Measurements from ENCODE around the gene SORBS1. TPM values are rescaled to one million over a fixed set of nuclear protein-coding genes. Genes with fewer than 3 reads are reported as not detected.

The SORBS1 gene
- total RNA-seq, 2 donors from 2014 or later = 17.6 to 150 TPM

GRCh38 chr10:95324436-95325268, 236.5 kb downstream of the SORBS1 start:
- no peak for TF ChIP-seq CTCF (IDR thresholded peaks at IDR 0.05)
- Histone ChIP-seq H3K27me3 (no peaks in the 10 kb centered on the region), H3K9ac (ENCODE audit: low read depth in 2 of 2, low read length in 2 of 2) (no peak overlapping the region), H3K4me1 (no peaks in the 10 kb centered on the region), H3K4me3 (no peak overlapping the region), H3K27ac (no peak overlapping the region), H3K36me3 (no peaks in the 10 kb centered on the region), H3K9me3 (no peaks in the 10 kb centered on the region)
- intact Hi-C loops (cut with DNase I) = no loop called here
- DNase-seq = no peak

GRCh38 chr10:95321554-95322301, 239.4 kb downstream of the SORBS1 start:
- H3K36me3 ChIP-seq = no peaks in the 10 kb centered on the region

GRCh38 chr10:95319239-95319638, 241.9 kb downstream of the SORBS1 start:
- H3K36me3 ChIP-seq = no peaks in the 10 kb centered on the region
- H3K27me3 ChIP-seq = no peaks in the 10 kb centered on the region
- no peaks in the 10 kb centered on the region for H3K9me3 ChIP-seq
- H3K4me1 ChIP-seq = no peaks in the 10 kb centered on the region
- no peak overlapping the region for H3K27ac ChIP-seq
- no peak for TF ChIP-seq CTCF (IDR thresholded peaks at IDR 0.05)
- no peak for DNase-seq
- no peak overlapping the region for H3K9ac ChIP-seq (ENCODE audit: low read depth in 2 of 2, low read length in 2 of 2)
- no peak overlapping the region for H3K4me3 ChIP-seq
- intact Hi-C loops (cut with DNase I) = no loop called here

More at GRCh38 chr10:95321554-95322301, 239.4 kb downstream of the SORBS1 start:
- Histone ChIP-seq H3K4me1 (no peaks in the 10 kb centered on the region), H3K27ac (no peak overlapping the region), H3K4me3 (no peak overlapping the region), H3K9ac (ENCODE audit: low read depth in 2 of 2, low read length in 2 of 2) (no peak overlapping the region), H3K9me3 (no peaks in the 10 kb centered on the region), H3K27me3 (no peaks in the 10 kb centered on the region)
- no peak for TF ChIP-seq CTCF (IDR thresholded peaks at IDR 0.05)
- no peak for DNase-seq
- intact Hi-C loops (cut with DNase I) = no loop called here

GRCh38 chr10:95315509-95315908, 245.7 kb downstream of the SORBS1 start:
- H3K36me3 ChIP-seq = no peaks in the 10 kb centered on the region
- no peak overlapping the region for H3K4me3 ChIP-seq
- no peak overlapping the region for H3K27ac ChIP-seq
- intact Hi-C loops (cut with DNase I) = no loop called here
- DNase-seq = no peak
- H3K27me3 ChIP-seq = no peaks in the 10 kb centered on the region
- no peak overlapping the region for H3K9ac ChIP-seq (ENCODE audit: low read depth in 2 of 2, low read length in 2 of 2)
- H3K4me1 ChIP-seq = no peaks in the 10 kb centered on the region
- no peaks in the 10 kb centered on the region for H3K9me3 ChIP-seq
- no peak for TF ChIP-seq CTCF (IDR thresholded peaks at IDR 0.05)

GRCh38 chr10:95314192-95314918, 246.8 kb downstream of the SORBS1 start:
- no peak overlapping the region for H3K4me3 ChIP-seq
- H3K4me1 ChIP-seq = peaks cover 2% of the 10 kb centered on the region
- no peak for TF ChIP-seq CTCF (IDR thresholded peaks at IDR 0.05)
- H3K36me3 ChIP-seq = no peaks in the 10 kb centered on the region
- no peaks in the 10 kb centered on the region for H3K27me3 ChIP-seq
- no peaks in the 10 kb centered on the region for H3K9me3 ChIP-seq
- no peak overlapping the region for H3K9ac ChIP-seq (ENCODE audit: low read depth in 2 of 2, low read length in 2 of 2)
- intact Hi-C loops (cut with DNase I) = no loop called here
- H3K27ac ChIP-seq = no peak overlapping the region
- no peak for DNase-seq

All from colonic mucosa (tissue), 4 donors.